Amniotic epithelial cell (primary cell): ENCODE data around the gene NECTIN4.
"Not testable (repeated sequence)": the region's sequence is repeated elsewhere in the genome, so short reads cannot be mapped to it uniquely, and the experiment has no call there.

Experiments
- DNase-seq: peaks from one replicate; pipeline ENCODE4 v3.0.0-alpha.2; 2010; ENCODE audit warnings: low read depth

The NECTIN4 gene

GRCh38 chr1:161082996-161083747 is 6.2 kb downstream of the NECTIN4 start:
- peak; percentile 99 for DNase-seq

GRCh38 chr1:161082483-161082882 is 6.9 kb downstream of the NECTIN4 start:
- DNase-seq, result no peak

GRCh38 chr1:161081519-161081918 is 7.8 kb downstream of the NECTIN4 start:
- DNase-seq, result no peak

- DNase-seq, result peak; percentile 67
Measured at GRCh38 chr1:161080441-161081405, 8.6 kb downstream of the NECTIN4 start.

- DNase-seq, result no peak
Measured at GRCh38 chr1:161079436-161080110, 9.8 kb downstream of the NECTIN4 start.

- no peak for DNase-seq
Measured at GRCh38 chr1:161077426-161077825, 11.9 kb downstream of the NECTIN4 start.

- no peak for DNase-seq
Measured at GRCh38 chr1:161076410-161076809, 12.9 kb downstream of the NECTIN4 start.

- DNase-seq, result no peak
Measured at GRCh38 chr1:161074676-161075368, 14.5 kb downstream of the NECTIN4 start.

- no peak for DNase-seq
Measured at GRCh38 chr1:161073474-161074121, 15.8 kb downstream of the NECTIN4 start.

- DNase-seq, result no peak
Measured at GRCh38 chr1:161072751-161073449, 16.5 kb downstream of the NECTIN4 start.

GRCh38 chr1:161071886-161072371 is 17.4 kb downstream of the NECTIN4 start:
- DNase-seq, result peak; percentile 70

GRCh38 chr1:161070761-161071160 is 18.6 kb downstream of the NECTIN4 start:
- no peak for DNase-seq

GRCh38 chr1:161069731-161070270 is 19.6 kb downstream of the NECTIN4 start, which contains the start of gene ARHGAP30:
Gene ARHGAP30 (minus strand): TSS chr1:161069891. CDS start chr1:161069624, 267 bp downstream.
- no peak for DNase-seq

GRCh38 chr1:161069241-161069640 is 20.1 kb downstream of the NECTIN4 start:
- no peak for DNase-seq

GRCh38 chr1:161068306-161069234 is 20.8 kb downstream of the NECTIN4 start:
- DNase-seq, result no peak

GRCh38 chr1:161066694-161067093 is 22.7 kb downstream of the NECTIN4 start:
- no peak for DNase-seq

- DNase-seq, result not testable (repeated sequence)
Measured at GRCh38 chr1:161065681-161066080, 23.7 kb downstream of the NECTIN4 start.

- not testable (repeated sequence) for DNase-seq
Measured at GRCh38 chr1:161063936-161064335, 25.4 kb downstream of the NECTIN4 start.

GRCh38 chr1:161061419-161061818 is 27.9 kb downstream of the NECTIN4 start:
- DNase-seq, result no peak
